GM12873 (cell line): ENCODE results near the gene LY6G6F.

Experiments
- TF ChIP-seq, protein P1 (sequence below): IDR thresholded peaks from 2 replicates; pipeline ENCODE4 v1.5.1; 2012; ENCODE audit warnings: low read depth, mild to moderate bottlenecking, moderate library complexity, low read length, control low read depth; ENCODE audit not compliant: insufficient read depth; ENCODE audit errors: missing control alignments

The LY6G6F gene

DNA sequence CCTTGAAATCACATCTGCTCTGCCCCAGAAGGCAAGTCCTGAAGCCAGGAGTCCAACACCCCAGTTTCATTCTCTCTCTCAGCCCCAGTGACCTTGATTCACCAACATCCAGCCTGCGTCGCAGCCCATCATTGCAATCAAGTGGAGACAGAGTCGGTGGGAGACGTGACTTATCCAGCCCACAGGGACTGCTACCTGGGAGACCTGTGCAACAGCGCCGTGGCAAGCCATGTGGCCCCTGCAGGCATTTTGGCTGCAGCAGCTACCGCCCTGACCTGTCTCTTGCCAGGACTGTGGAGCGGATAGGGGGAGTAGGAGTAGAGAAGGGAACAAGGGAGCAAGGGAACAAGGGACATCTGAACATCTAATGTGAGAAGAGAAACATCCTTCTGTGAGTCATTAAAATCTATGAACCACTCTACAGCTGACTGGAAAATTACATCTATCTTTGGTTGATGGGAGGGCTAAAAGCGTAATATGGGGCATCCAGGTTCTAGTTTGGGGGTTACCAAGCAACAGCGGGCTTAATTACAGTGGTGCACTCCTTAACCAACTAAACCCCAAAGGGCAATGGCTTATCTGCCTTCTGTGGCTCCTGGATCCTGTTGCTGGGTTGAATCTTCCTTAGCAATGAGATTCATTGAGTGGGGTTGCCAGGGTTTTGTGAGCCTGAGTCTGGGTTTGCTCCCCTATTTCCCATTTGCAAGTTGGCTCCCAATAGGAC lies 11.0 kb downstream of the LY6G6F start:
- TF ChIP-seq, protein P1, sequence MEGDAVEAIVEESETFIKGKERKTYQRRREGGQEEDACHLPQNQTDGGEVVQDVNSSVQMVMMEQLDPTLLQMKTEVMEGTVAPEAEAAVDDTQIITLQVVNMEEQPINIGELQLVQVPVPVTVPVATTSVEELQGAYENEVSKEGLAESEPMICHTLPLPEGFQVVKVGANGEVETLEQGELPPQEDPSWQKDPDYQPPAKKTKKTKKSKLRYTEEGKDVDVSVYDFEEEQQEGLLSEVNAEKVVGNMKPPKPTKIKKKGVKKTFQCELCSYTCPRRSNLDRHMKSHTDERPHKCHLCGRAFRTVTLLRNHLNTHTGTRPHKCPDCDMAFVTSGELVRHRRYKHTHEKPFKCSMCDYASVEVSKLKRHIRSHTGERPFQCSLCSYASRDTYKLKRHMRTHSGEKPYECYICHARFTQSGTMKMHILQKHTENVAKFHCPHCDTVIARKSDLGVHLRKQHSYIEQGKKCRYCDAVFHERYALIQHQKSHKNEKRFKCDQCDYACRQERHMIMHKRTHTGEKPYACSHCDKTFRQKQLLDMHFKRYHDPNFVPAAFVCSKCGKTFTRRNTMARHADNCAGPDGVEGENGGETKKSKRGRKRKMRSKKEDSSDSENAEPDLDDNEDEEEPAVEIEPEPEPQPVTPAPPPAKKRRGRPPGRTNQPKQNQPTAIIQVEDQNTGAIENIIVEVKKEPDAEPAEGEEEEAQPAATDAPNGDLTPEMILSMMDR: no peak

DNA sequence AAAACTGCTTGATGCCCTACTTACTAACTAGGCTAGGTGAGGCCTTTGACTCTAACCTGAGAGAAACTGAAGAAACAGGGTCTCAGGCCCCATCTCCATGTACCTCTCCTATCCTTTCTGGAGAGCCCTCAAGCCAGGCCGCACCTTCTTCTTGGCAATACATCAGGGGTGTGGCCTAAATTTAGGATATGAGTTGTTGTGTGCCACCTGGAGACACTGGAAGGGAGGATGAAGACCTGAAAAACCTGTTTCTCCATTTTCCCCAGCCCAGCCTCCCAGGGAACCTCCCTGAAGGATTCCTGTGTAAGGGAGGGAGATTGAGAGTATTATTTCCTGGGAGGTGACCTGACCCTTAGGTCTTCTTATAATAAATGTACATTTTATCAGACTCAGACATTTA lies 11.6 kb downstream of the LY6G6F start:
- TF ChIP-seq, protein P1: no peak

- TF ChIP-seq, protein P1: no peak
Measured at GRCh38 chr6:31719001-31719400, 12.3 kb downstream of the LY6G6F start.

GRCh38 chr6:31720196-31720770 lies 13.6 kb downstream of the LY6G6F start:
- TF ChIP-seq, protein P1: no peak

GRCh38 chr6:31721351-31722020 lies 14.8 kb downstream of the LY6G6F start, which contains the start of gene LY6G6C:
TSS of gene LY6G6C (minus strand) at chr6:31721746. CDS start at chr6:31721679, 67 bp downstream.
- TF ChIP-seq, protein P1: no peak

- TF ChIP-seq, protein P1: no peak
Measured at GRCh38 chr6:31722173-31722572, 15.5 kb downstream of the LY6G6F start.
